OCI-LY1 (cell line): Measurements from ENCODE around the gene CCDC92.

Source experiments
- H2AFZ ChIP-seq: fragments of 200-600 bp; sonication (generic), shearing (Covaris generic); 2 replicates; pipeline ENCODE4 v1.6.0; 2014; ENCODE audit warnings: antibody characterized with exemption, mild to moderate bottlenecking, low read length
- H3F3A ChIP-seq: fragments of 200-600 bp; sonication (generic), shearing (Covaris generic); 2 replicates; pipeline ENCODE4 v1.6.0; 2014; ENCODE audit warnings: mild to moderate bottlenecking, antibody characterized with exemption, low read length, moderate library complexity; ENCODE audit not compliant: insufficient read depth
- H3K27ac ChIP-seq: fragments of 200-600 bp; sonication (generic); 2 replicates; pipeline ENCODE4 v1.5.1; 2014; ENCODE audit warnings: low read length, mixed run types, mild to moderate bottlenecking, low read depth; ENCODE audit not compliant: poor library complexity, severe bottlenecking
- H3K27me3 ChIP-seq: fragments of 200-600 bp; sonication (generic); 2 replicates; pipeline ENCODE4 v1.6.0; 2014; ENCODE audit warnings: antibody characterized with exemption, mild to moderate bottlenecking, low read length, moderate library complexity; ENCODE audit not compliant: insufficient read depth
- H3K36me3 ChIP-seq: fragments of 200-600 bp; sonication (generic); 2 replicates; pipeline ENCODE4 v1.6.1; 2014; ENCODE audit warnings: mild to moderate bottlenecking, antibody characterized with exemption, low read length, moderate library complexity, mixed read lengths; ENCODE audit not compliant: insufficient read depth
- H3K4me1 ChIP-seq: fragments of 200-600 bp; sonication (generic); 2 replicates; pipeline ENCODE4 v1.5.1; 2014; ENCODE audit warnings: mild to moderate bottlenecking, low read length, moderate library complexity; ENCODE audit not compliant: insufficient read depth, severe bottlenecking
- H3K4me2 ChIP-seq: fragments of 200-600 bp; sonication (generic), shearing (Covaris generic); 2 replicates; pipeline ENCODE4 v1.6.1; 2014; ENCODE audit warnings: low read length
- H3K4me3 ChIP-seq: fragments of 200-600 bp; sonication (generic); 2 replicates; pipeline ENCODE4 v1.5.1; 2014; ENCODE audit warnings: low read length, low read depth, mild to moderate bottlenecking, mixed read lengths; ENCODE audit not compliant: poor library complexity, severe bottlenecking
- H3K79me2 ChIP-seq: fragments of 200-600 bp; shearing (Covaris generic); 2 replicates; pipeline ENCODE4 v1.6.1; 2016; ENCODE audit warnings: mixed run types, low read length, mixed read lengths; ENCODE audit not compliant: insufficient read depth
- H3K9ac ChIP-seq: fragments of 200-600 bp; sonication (generic), shearing (Covaris generic); 2 replicates; pipeline ENCODE4 v1.6.1; 2014; ENCODE audit warnings: mild to moderate bottlenecking, low read length, mixed read lengths
- H3K9me2 ChIP-seq: fragments of 200-600 bp; sonication (generic), shearing (Covaris generic); 2 replicates; pipeline ENCODE4 v1.6.1; 2014; ENCODE audit warnings: low read depth, mild to moderate bottlenecking, low read length, mixed read lengths
- H3K9me3 ChIP-seq: fragments of 200-600 bp; shearing (Covaris generic); 2 replicates; pipeline ENCODE4 v1.6.1; 2014; ENCODE audit warnings: low read length, mixed read lengths
- H4K20me1 ChIP-seq: fragments of 200-600 bp; sonication (generic), shearing (Covaris generic); 2 replicates; pipeline ENCODE4 v1.6.0; 2016; ENCODE audit warnings: mild to moderate bottlenecking, low read length; ENCODE audit not compliant: insufficient read depth
- EZH2 ChIP-seq: fragments of 200-600 bp; sonication (generic), shearing (Covaris generic); IDR thresholded peaks from 2 replicates; pipeline ENCODE4 v1.8.0; 2017; ENCODE audit warnings: borderline replicate concordance, mixed run types, mild to moderate bottlenecking, antibody characterized with exemption, low read length, moderate library complexity, mixed read lengths
- TF ChIP-seq, protein P1 (sequence below): fragments of 200-600 bp; sonication (generic), shearing (Covaris generic); IDR thresholded peaks from 2 replicates; pipeline ENCODE4 v1.5.1; 2017; ENCODE audit warnings: mild to moderate bottlenecking, antibody characterized with exemption, low read length, moderate library complexity, mixed read lengths

The CCDC92 gene

DNA sequence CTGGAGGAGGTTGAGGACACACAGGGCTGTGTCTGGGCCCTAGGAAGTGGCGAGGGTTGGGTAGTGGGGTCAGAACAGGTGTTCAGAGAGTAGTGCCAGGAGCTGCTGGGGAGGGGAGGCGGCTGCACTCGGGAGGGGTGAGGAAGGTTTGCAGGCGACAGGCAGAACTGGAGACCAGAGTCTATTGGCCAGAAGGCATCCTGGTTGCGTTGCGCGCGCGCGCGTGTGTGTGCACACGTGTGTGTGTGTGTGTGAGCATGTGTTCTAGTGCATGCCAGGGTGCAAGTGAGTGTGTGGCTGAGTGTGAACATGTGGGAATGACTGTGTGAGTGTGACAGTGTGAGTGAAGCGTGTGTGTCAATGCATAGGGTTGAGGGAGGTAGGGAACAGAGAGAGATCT, 86.4 kb downstream of the CCDC92 start:
- Histone ChIP-seq H3K79me2 (no peaks in the 10 kb centered on the region), H3K4me1 (no peaks in the 10 kb centered on the region), H3K9me2 (no peaks in the 10 kb centered on the region), H3K27me3 (no peaks in the 10 kb centered on the region; the same call in 1 of the 2 replicates), H3K9me3 (no peaks in the 10 kb centered on the region), H3K4me2 (no peak overlapping the region), H2AFZ (no peak overlapping the region), H3K4me3 (no peak overlapping the region), H3K27ac (no peak overlapping the region), H3K36me3 (no peaks in the 10 kb centered on the region), H3K9ac (no peak overlapping the region), H3F3A (no peaks in the 10 kb centered on the region), H4K20me1 (no peaks in the 10 kb centered on the region)
- no peak for TF ChIP-seq EZH2
- TF ChIP-seq, protein P1, sequence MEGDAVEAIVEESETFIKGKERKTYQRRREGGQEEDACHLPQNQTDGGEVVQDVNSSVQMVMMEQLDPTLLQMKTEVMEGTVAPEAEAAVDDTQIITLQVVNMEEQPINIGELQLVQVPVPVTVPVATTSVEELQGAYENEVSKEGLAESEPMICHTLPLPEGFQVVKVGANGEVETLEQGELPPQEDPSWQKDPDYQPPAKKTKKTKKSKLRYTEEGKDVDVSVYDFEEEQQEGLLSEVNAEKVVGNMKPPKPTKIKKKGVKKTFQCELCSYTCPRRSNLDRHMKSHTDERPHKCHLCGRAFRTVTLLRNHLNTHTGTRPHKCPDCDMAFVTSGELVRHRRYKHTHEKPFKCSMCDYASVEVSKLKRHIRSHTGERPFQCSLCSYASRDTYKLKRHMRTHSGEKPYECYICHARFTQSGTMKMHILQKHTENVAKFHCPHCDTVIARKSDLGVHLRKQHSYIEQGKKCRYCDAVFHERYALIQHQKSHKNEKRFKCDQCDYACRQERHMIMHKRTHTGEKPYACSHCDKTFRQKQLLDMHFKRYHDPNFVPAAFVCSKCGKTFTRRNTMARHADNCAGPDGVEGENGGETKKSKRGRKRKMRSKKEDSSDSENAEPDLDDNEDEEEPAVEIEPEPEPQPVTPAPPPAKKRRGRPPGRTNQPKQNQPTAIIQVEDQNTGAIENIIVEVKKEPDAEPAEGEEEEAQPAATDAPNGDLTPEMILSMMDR, result no peak
